HG02759 (cell line): ENCODE measurements around the gene TTC7B.
"Not testable (repeated sequence)": the region's sequence is repeated elsewhere in the genome, so short reads cannot be mapped to it uniquely, and the experiment has no call there.

Experiments
- ATAC-seq: cut with Tn5 transposase; IDR thresholded peaks from one replicate; pipeline ENCODE4 v1.9.1; 2021; ENCODE audit warnings: mild to moderate bottlenecking, moderate library complexity; ENCODE audit not compliant: unreplicated experiment

Gene TTC7B

GRCh38 chr14:90815822-90816662 is at the start of gene TTC7B:
Gene TTC7B, minus strand, starts transcription at chr14:90816430. Its CDS starts 135 bp downstream, at chr14:90816295.
- ATAC-seq, result peak; percentile 75

GRCh38 chr14:90864741-90865140 is 48.5 kb upstream of the TTC7B start:
- ATAC-seq, result no peak

- ATAC-seq, result no peak
These were observed 42.3 kb upstream of the TTC7B start for GRCh38 chr14:90858511-90858910.

GRCh38 chr14:90857866-90858265 is 41.6 kb upstream of the TTC7B start:
- no peak for ATAC-seq

GRCh38 chr14:90856115-90856514 is 39.9 kb upstream of the TTC7B start:
- not testable (repeated sequence) for ATAC-seq

- ATAC-seq, result no peak
These were observed 36.9 kb upstream of the TTC7B start for GRCh38 chr14:90853116-90853515.

GRCh38 chr14:90851327-90852036 is 35.3 kb upstream of the TTC7B start:
- ATAC-seq, result no peak

- ATAC-seq, result no peak
These were observed 34.3 kb upstream of the TTC7B start for GRCh38 chr14:90850487-90850886.

GRCh38 chr14:90849787-90850444 is 33.7 kb upstream of the TTC7B start:
- no peak for ATAC-seq

- no peak for ATAC-seq
These were observed 32.9 kb upstream of the TTC7B start for GRCh38 chr14:90848944-90849731.

- no peak for ATAC-seq
These were observed 30.3 kb upstream of the TTC7B start for GRCh38 chr14:90846511-90846910.

- ATAC-seq, result no peak
These were observed 28.1 kb upstream of the TTC7B start for GRCh38 chr14:90844321-90844720.

GRCh38 chr14:90842726-90843125 is 26.5 kb upstream of the TTC7B start:
- no peak for ATAC-seq

- not testable (repeated sequence) for ATAC-seq
These were observed 24.4 kb upstream of the TTC7B start for GRCh38 chr14:90840667-90841066.

- no peak for ATAC-seq
These were observed 23.6 kb upstream of the TTC7B start for GRCh38 chr14:90839889-90840266.

GRCh38 chr14:90839024-90839888 is 23.0 kb upstream of the TTC7B start:
- ATAC-seq, result no peak

- not testable (repeated sequence) for ATAC-seq
These were observed 22.3 kb upstream of the TTC7B start for GRCh38 chr14:90838531-90838930.

- ATAC-seq, result no peak
These were observed 21.1 kb upstream of the TTC7B start for GRCh38 chr14:90837355-90837754.

- no peak for ATAC-seq
These were observed 20.4 kb upstream of the TTC7B start for GRCh38 chr14:90836692-90837063.

GRCh38 chr14:90831821-90832220 is 15.6 kb upstream of the TTC7B start:
- ATAC-seq, result no peak
